DMS 273 (cell line): ENCODE measurements around the gene SMURF1.
"Not testable (repeated sequence)": the region's sequence is repeated elsewhere in the genome, so short reads cannot be mapped to it uniquely, and the experiment has no call there.

Experiments
- DNase-seq: peaks from one replicate; lab custom pipeline; 2025; ENCODE audit not compliant: unreplicated experiment; lab: John Stamatoyannopoulos, UW

SMURF1 gene

DNA sequence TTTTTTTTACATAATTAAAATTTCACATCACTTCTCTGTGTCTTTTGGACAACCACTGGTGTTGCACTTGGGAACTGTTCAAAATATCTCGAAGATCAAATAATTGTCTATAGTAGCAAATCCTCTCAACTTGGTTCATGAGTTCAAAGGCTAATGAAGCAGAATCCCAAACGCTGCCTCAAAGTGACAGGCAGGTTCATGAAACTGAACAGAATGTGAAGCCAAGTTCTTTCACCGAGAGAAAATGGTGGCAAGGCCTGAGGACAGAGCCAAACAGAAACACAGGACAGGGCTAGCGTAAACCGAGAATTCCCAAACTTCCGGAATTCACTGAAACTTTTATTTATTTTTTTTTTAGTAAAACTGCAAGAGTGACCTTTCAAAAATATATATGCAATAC is 21.1 kb downstream of the SMURF1 start:
- no peak for DNase-seq

DNA sequence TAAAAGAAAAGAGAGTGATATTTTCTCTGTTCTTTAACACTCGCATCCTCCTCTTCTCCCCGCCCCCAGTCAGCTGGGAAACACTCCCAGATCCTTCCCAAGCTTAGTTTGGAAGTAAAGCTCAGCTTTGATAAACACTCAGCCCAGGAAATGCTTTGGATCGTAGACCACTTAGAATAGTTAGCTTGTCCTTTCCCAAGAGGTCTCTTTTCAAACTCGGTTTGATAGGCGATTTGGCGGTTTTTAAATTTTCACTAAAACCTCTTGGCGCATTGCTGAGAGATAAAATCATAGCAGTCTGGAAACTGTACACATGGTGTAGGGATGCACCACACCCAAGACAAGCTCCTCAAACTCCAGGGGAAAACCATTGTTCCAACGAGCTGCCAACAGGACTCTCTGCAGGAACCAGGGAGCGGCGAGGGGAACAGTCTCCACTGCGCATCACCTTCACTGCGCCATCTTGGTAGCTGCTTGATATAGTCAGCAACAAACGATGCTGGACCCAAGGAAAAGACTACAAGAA is 22.3 kb downstream of the SMURF1 start:
- no peak for DNase-seq

DNA sequence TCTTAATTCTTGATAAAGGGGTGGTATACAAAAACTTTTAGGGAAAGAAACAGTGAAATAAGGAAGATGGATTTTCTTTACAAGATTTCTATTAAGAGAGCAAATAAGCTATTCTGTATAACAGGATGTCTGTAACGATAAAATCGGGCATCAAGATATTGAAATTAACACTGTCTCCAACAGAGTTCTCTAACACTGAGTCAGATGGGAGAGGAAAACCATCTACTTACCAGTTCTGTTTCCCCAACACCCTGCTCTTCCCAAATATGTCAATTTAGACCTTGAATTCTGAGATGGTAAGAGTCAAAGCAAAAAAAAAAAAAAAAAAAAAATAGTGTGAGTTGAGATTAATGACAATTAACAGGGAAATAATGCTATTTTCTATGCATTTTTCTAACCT is 23.0 kb downstream of the SMURF1 start:
- no peak for DNase-seq

DNA sequence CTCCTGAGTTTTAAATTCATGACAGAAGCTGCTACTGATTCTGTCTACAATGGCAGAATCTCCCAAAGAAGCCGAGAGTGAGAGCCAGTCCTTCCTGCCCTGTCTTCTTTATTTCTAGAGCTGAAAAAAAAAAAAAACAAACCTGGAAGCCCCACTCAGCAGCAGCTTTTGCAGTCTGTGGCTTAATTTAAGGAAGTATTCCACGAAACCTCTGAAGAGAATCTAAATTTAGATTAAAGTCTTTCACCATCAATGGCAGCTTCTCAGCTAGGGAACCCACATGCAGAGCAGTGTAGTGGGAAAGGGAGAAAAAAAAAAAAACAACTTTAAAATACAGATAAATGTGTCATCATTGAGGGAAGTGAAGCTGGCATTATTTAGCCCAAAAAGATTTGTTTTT is 23.4 kb downstream of the SMURF1 start:
- no peak for DNase-seq

DNA sequence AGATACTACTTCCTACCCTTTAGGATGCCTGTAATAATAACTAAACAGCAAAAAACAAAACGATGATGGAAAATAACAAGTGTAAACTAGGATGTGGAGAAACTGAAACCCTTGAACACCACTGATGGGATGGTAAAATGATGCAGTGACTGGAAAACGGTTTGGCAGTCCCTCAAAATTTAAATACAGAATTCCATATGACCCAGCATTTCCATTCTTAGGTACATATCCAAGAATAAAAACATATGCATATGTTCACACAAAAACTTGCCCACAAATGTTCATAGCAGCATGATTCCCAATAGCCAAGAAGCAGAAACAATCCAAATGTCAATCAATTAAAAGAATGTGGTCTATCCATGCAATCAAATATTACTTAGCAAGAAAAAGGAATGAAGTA is 25.8 kb downstream of the SMURF1 start:
- DNase-seq = no peak

DNA sequence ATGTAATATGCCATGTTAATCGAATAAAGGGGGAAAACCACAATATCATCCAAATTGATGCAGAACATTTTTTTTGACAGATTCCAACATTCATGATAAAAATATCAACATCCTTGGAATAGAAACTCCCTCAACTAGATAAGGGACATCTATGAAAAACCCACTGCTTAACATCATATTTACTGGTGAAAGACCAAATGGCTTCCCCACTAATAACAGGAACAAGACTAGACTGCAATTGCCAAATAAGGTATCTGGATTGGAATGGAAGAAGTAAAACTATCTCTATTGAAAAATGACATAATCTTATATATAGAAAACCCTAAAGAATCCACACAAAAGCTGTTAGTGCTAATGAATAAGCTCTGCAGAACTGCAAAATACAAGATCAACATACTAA is 27.8 kb downstream of the SMURF1 start:
- no peak for DNase-seq

DNA sequence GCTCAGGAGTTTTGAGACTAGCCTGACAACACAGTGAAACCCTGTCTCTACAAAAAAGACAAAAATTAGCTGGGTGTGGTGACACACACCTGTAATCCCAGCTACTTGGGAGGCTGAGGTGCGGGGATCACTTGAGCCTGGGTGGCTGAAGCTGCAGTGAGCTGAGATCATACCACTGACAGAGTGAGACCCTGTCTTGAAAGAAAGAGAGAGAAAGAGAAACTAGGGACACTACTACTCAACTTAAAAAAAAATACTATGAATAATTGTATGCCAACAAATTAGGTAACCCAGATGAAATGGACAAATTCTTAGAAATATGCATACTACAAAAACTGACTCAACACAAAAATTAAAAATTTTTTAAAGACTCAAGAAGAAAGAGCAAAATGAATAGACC is 28.5 kb downstream of the SMURF1 start:
- no peak for DNase-seq

DNA sequence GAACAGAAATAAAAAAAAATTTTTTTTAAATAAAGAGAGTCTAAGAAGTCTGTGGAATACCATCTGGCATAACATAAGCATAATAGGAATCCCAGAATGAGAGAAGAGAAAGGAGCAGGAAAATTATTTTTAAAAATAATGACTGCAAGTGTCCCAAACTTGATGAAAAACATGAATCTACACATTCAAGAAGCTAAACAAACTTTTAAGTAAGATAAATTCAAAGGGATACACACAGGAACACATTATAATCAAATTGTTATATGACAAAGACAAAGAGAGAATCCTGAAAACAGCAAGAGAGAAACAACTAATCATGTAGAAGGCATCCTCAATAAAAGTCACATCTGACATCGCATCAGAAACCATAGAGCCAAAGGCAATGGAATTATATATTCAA is 30.9 kb downstream of the SMURF1 start:
- DNase-seq = no peak

DNA sequence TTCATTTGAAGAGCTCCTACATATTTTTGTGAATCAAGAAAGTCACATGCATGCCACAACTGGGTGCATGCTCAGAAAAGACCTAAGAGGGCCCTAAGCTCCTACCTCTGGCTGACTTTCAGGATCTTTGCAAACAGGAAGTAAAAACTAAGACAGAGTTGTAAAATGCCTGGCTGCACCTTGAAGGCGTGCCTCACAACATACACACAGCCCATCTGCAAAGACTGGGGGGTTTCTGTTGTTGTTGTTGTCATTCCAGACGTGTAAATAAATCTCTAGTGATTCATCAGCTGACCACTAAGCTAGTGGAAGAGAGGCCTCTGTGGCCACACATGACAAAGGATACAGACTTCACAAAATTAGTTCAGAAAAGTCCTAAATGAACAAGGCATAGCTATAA is 31.8 kb downstream of the SMURF1 start:
- no peak for DNase-seq

DNA sequence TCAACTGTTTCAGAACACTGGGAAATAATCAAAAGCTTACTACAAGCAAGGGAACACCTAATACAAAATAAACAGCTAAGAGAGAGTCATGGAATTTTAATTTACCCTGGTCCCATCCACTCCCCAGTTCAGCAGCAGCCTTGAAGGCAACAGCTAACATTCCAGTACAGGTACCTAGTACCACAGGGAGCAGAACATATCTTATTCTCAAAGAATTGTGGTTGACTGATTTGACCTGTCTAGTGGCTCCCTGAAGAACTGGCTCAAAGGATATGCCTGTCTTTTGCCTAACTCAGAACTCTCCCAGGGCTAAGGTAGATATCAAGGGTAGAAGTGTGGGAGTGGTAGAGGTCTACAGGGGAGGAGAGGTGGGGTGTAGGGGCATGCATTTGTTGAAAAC is 32.3 kb downstream of the SMURF1 start:
- no peak for DNase-seq

DNA sequence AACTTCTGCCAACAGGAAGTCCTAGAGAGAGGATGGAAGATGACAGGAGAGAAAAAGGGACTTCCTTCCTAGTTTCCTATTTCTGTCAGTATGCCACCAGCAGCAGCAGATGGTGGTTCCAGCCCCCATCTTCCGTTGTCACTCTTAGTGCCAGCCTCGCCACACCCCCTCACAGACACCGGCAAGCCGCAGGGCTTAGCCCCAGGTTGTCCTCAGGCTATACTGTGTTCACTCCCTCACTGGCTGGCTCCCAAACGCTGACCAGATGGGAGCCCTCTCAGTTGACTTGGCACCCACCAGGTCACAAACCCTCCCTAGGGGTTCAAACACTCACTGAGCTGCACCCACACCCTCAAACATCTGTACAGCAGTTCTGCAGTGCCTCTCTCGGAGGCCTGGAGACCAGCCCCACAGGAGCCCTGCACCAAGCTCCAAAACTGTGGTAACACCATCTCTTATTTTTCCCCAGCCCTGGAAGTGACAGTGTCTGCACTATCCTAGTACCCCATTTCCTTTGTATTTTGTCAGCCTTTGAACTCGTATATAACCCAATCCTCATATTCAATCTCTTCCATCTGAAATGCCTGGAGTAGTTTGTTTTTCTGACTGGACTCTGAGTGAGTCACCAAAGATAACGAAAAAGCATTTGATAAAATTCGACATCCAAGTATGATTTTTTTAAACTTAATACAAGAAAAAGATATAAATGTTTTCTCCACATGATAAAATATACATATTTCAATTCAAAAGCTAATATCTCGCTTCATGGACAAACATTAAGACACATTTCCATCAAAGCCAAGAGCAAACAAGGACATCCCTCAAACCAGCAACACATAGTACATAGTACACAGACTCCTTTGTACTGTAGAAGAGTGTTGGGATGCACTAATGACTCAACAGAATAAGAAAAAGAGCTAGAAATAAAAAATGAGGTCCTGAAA is 34.5 kb downstream of the SMURF1 start:
- peak; percentile 84 for DNase-seq

DNA sequence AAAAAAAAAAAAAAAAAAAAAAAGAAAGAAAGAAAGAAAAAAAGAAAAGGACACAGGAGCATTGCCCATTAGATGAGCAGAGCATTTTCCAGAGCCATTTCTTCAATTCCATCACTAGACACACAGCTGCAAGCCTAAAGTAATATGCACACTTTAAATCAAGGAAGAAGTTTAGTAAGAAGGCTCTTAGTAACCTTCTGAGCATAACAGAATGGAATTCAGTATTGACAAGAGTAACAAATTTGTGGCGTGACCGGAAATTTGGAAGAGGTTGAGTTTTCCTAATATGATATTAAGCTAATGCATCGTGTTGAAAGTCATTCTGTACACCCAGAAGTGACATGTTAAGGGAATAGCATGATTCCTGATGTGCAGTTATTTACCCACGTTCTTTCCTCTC is 35.3 kb downstream of the SMURF1 start:
- no peak for DNase-seq

DNA sequence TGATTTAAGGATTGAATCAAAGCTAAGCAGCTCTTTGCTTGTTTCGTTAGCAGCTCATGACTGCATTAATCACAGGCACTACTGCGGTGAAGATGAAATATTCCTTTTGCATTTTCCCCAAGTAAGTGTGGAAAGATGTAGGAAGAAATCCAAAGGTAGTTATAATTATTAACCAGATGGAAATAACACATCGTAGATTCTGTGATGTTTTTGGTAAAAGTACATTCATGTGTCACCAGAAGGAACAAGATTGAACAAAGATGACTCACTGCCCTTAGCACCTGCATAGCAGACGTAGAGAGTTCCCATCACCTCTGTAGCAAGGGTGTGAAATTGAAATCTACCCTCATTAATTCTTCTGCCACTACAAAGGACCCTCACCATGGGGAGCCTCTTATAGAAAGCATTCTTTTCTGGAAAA is 37.1 kb downstream of the SMURF1 start:
- no peak for DNase-seq

DNA sequence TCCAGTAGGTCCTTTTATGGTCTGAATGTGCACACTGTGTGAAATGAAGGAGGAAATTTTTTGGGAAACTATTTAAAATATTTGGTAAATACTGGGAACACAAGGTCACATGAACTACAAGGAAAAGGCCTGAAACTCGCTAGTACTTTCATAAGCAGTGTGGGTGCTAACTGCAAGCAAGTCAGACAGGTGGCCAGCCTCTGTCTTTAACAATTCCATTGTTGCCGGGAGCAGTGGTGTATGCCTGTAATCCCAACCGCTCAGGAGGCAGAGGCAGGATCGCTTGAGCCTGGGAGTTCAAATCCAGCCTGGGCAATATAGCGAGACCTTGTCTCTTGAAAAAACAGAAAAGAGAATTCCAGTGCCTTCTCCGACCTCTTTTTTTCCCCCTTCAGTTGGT is 37.5 kb downstream of the SMURF1 start:
- DNase-seq = no peak

DNA sequence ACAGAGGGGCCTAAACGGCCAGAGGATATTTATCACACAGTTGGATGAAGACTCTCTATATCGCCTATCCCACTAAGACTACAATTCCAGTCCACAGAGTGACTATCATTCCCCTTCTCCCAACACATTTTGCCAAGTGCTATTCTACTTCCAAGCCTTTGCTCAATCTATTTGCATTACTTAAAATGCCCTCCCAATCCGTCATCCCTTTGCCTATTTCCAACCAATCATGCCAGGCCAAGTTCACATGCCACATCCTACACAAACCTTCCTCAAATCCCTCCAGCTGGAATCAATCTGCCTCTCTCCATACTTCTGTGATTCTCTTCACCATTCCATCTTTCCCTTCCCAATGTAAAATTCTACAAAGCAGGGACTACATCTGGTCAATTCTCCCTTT is 38.2 kb downstream of the SMURF1 start:
- no peak for DNase-seq

DNA sequence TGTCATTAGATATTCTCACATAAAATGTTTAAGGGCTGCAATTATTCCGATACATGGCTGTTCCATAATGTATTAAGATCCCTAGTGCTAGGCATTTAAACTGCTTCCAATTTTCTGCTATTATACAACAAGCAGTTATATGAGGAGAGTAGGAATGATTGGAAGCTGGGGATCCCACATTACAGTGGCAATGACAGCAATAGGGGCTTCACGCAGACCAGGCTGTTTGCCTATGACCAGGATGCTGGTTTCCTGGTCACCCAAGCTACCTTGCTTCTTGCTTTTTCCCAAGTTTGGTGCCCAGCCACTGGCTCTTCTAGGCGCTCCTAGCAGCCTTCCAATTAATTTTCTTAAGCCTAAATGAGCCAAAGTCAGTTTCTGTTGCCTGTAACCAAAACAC is 39.3 kb downstream of the SMURF1 start:
- DNase-seq = no peak

DNA sequence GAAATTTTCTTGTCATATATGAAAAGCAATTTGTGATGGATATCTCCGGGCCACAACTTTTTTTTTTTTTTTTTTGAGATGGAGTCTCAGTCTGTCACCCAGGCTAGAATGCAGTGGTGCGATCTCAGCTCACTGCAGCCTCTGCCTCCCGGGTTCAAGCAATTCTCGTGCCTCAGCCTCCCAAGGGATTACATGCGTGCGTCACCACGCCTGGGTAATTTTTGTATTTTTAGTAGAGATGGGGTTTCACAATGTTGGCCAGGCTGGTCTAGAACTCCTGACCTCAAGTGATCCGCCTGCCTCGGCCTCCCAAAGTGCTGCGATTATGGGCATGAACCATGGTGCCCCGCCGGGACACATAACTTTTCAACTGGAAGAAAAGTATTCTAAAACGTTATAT is 40.1 kb downstream of the SMURF1 start:
- not testable (repeated sequence) for DNase-seq

DNA sequence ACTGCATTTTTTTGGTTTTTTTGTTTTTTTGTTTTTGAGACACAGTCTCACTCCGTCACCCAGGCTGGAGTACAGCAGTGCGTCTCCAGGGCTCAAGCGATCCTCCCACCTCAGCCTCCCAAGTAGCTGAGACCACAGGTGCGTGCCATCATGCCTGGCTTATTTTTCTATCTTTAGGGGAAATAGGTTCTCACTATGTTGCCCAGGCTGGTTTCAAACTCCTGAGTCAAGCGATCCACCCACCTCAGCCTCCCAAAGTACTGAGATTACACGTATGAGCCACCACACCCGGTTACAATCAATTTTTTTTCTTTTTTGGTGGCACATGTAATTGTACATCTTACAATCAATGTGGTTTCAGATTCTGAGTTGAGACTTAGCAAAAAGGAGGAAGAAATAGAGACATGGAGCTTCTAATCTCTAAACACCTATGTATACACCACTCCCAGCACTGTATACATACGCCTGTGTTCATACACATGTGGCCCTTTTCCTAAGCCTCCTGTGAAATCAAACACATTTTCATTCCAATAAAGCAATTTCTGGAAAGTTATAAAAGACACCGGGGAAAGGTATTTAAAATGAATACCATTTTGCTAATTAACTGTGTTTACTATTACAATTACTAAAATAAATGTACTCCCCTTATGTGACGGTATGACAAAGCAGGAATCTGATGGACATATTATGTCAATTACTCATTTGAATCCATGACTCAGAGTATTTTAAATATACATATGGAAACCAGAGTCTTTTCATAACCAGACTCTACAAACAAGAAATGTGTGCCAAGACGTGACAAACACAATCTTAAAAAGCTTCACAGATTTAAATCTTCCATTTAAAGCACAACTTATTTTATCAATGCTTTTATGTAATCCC is 40.9 kb downstream of the SMURF1 start:
- DNase-seq = no peak

DNA sequence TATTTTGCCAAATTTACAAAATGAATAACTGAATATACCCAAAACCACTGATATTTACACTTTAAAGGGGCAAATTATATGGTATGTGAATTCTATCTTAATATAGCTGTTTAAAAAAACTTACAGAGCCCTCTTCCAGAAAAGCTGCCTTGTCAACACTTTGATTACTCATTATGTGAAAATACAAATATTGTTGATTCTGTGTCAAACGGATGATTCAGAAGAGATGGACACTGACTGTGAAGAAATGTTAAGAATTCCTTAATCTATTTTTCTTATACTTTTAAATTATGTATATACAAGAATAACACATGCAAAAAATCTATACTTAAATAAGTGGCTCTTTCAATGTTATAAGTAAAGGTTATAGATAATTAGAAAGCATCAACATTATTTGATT is 41.5 kb downstream of the SMURF1 start:
- DNase-seq = no peak

DNA sequence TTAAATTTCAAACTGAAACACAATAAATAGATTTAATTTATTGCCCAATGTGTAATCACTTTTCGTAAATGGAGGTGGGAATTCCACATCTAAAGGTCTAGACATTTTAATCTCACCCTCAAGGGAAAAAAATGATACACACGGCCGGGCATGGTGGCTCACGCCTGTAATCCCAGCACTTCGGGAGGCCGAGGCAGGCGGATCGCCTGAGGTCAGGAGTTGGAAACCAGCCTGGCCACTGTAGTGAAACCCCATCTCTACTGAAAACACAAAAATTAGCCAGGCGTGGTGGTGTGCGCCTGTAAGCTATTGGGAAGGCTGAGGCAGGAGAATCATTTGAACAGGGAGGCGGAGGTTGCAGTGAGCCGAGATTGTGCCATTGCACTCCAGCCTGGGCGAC is 42.4 kb downstream of the SMURF1 start:
- not testable (repeated sequence) for DNase-seq

DNA sequence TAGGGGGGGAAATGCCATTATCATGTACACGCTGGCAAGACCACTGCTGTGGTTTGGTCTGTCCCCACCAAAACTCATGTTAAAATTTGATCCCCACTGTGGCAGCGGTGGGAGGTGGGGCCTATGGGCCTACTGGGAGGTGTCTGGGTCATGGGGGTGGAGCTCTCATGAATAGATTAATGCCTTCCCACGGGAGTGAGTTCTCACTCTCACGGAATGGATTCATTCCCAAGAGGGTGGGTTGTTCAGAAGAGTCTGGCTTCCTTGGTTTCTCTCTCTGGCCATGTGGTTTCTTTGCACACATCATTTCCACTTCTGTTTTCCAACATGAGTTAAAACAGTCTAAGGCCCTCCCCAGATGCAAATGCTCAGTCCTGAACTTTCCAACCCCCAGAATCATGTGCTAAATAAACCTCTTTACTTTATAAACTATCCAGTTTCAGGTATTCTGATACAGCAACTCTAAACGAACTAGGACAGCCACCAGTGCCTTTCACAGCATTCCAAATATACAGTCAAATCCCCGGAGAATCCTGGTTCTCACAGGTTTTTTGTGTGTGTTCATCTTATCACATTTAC is 44.3 kb downstream of the SMURF1 start:
- DNase-seq = no peak
